LNCaP clone FGC (cell line): ENCODE results near the gene NKAIN2.
"Not testable (repeated sequence)": the region's sequence is repeated elsewhere in the genome, so short reads cannot be mapped to it uniquely, and the experiment has no call there.

ENCODE experiments used
- DNase-seq: peaks from one replicate; pipeline ENCODE4 v3.0.0-alpha.2; 2011; ENCODE audit warnings: low read depth
- H3K4me3 ChIP-seq: 2 replicates; pipeline ENCODE4 v1.5.1; 2011; ENCODE audit warnings: mild to moderate bottlenecking, low read depth, low read length, control low read depth
- TF ChIP-seq, protein P1 (sequence below): IDR thresholded peaks from 2 replicates; pipeline ENCODE4 v1.5.1; 2012; ENCODE audit warnings: mild to moderate bottlenecking; ENCODE audit not compliant: control insufficient read depth, insufficient read depth; ENCODE audit errors: extremely low read depth

NKAIN2 gene

DNA sequence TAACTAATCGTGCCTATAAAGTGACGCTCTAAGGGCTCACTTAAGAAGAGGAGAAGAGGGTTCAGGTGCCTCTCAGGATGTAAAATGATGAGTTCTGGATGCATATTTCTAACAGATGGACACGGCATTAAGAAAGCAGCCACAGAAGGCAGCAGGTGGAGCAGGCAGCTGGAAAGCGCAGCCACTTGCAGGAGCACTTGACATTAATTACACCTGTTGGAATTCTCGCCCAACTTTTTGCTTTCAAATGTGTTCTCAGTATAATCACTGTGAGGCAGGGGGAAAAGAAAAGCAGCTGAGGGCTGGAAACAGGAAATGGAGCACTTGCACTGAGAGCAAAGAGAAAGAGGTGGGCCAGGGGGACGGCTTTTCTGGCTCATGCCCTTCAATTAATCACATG, 164.2 kb downstream of the NKAIN2 start:
- DNase-seq, result no peak
- H3K4me3 ChIP-seq, result no peak overlapping the region
- TF ChIP-seq, protein P1, sequence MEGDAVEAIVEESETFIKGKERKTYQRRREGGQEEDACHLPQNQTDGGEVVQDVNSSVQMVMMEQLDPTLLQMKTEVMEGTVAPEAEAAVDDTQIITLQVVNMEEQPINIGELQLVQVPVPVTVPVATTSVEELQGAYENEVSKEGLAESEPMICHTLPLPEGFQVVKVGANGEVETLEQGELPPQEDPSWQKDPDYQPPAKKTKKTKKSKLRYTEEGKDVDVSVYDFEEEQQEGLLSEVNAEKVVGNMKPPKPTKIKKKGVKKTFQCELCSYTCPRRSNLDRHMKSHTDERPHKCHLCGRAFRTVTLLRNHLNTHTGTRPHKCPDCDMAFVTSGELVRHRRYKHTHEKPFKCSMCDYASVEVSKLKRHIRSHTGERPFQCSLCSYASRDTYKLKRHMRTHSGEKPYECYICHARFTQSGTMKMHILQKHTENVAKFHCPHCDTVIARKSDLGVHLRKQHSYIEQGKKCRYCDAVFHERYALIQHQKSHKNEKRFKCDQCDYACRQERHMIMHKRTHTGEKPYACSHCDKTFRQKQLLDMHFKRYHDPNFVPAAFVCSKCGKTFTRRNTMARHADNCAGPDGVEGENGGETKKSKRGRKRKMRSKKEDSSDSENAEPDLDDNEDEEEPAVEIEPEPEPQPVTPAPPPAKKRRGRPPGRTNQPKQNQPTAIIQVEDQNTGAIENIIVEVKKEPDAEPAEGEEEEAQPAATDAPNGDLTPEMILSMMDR, result no peak

DNA sequence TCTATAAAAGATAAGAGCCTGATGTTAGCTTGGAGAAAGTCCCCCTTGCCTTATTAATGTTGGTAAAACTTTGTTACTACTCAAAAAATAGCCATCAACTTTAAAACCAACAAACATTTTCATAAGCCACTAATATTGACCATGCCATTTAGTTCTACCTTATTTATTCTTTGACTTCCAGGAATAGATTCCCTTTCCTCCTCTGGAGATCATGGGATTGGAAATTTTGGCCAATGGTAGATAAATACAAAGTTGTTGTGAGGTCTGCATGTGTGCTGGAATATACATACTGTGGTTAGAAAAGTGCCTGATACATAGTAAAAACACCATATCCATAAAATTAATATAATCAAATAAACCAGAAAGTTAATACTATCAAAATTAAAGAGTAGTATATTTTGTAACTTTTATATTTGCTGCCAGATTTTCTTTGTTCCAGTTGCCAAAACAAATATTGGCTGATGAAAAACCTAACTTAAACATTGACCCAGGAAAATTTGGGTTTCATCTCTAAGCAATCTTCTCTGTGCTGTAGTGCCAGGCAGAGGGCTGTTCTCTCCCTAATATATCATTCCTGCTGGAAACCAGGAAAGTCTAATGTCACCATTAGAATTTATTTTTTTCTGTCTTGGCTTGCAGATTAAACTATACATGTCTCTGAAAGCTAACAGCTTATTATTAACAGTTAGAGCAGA, 169.1 kb downstream of the NKAIN2 start:
- peak; percentile 54 for DNase-seq
- TF ChIP-seq, protein P1, result no peak
- no peak overlapping the region for H3K4me3 ChIP-seq

DNA sequence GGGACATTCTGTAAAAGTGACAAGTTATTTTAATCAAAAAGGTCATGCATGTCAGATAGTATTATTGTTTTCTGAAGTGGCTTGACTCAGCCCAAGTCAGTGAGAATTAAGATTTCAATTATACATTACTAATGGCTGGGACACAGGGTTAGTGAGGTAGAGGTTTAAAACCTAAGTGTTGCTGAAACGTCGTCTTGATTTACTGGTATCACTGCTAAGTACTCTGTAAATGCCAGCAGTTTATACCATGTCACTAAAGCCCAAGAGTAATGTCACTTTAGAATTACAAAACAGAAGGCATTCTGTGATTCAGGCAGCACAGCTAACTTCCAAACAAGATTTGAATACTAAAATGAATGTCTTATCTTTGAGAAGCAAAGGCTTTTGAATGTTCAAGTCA, 176.6 kb downstream of the NKAIN2 start:
- TF ChIP-seq, protein P1, result no peak
- no peak overlapping the region for H3K4me3 ChIP-seq
- no peak for DNase-seq

DNA sequence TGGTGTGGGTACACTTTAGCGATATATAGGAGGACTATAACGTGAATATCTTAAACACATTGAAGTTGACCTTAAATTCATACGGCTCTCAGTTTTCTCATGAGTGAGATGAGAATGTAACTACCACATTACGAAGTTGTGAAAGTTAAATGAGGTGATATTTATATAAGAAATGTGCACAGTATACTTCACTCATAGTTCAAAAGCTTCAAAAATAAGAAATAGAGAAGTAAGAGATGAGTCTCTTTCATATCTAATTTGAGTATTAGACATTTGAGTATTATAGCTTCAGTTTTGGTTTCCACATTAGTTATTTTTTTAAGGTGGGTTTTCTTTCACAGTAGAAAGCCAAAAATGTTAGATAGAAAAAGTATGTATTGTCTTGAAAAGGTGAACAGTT, 183.3 kb downstream of the NKAIN2 start:
- no peak overlapping the region for H3K4me3 ChIP-seq
- TF ChIP-seq, protein P1, result no peak
- no peak for DNase-seq

DNA sequence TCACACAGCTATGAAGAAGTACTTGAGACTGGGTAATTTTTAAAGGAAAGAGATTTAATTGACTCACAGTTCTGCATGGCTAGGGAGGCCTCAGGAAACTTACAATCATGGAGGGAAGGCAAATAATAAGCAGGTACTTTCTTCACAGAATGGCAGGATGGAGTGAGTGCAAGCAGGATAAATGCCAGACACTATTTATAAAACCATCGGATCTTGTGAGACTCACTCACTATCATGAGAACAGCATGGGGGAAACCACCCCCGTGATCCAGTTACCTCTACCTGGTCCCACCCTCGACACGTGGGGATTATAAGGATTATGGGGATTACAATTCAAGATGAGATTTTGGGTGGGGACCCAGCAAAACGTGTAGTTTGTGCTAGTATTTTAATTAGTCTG, 186.3 kb downstream of the NKAIN2 start:
- H3K4me3 ChIP-seq, DNase-seq: not testable (repeated sequence)

DNA sequence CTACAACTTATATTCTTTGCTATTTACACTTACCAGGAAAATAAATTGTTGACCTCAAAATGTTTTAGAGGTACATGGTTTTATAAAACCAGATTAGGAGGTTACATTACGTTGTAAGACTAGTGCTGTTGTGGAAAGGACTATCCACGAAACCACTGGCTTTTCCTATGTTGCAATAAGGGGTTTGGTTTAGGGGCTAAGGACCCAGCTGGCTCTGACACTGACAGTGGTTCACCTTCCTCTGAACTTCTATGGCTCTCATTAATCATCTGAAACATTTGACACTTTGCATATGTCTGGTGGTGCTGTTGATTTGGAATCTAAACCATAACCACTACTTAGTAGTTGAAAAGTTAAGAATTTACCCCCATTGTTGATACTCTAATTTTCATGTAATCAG, 186.7 kb downstream of the NKAIN2 start:
- no peak for DNase-seq
- H3K4me3 ChIP-seq, result no peak overlapping the region
- TF ChIP-seq, protein P1, result no peak

DNA sequence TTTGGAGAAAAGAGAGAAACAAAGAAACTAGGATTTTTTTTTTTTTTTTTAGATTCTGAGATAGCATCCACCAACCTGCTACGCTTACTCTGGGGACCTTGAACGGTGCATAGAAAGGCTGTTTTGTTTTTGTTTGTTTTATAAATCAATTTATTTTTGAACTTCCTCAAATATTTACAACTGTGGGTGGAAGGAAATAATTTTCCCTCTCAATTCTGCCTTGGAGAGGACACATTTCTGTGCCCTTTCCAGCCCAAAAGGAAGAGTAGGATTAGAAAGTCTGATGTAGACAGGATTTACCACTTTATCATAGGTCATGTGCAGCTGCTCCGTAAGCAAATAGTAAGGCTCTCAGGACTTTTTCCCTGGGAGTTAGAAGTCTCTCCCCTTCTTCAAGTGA, 190.5 kb downstream of the NKAIN2 start:
- TF ChIP-seq, protein P1, result no peak
- DNase-seq, result no peak
- H3K4me3 ChIP-seq, result no peak overlapping the region
